Prostate gland (tissue), 2 donors: ENCODE data around the gene EGFLAM.

Source experiments
- POLR2A ChIP-seq: fragments of 450-650 bp; IDR thresholded peaks from one replicate; pipeline ENCODE4 v1.6.1; 2016; ENCODE audit warnings: antibody characterized with exemption, mild to moderate bottlenecking
- POLR2AphosphoS5 ChIP-seq: sonication (generic); formaldehyde crosslinking; IDR thresholded peaks from one replicate; pipeline ENCODE4 v1.6.1; 2017; ENCODE audit warnings: antibody characterized with exemption
- TF ChIP-seq, protein P1 (sequence below), 4 experiments: fragments of 200-600 bp in 2 of 4; fragments of 450-650 bp in 2 of 4; sonication (generic) in 2 of 4; IDR thresholded peaks; 1 replicate in 3 of 4; 2 replicates in 1 of 4; pipeline ENCODE4 v1.5.1; 2016 to 2019; ENCODE audit warnings: antibody characterized with exemption in 4 of 4, mild to moderate bottlenecking in 2 of 4, moderate library complexity in 2 of 4

DNA sequence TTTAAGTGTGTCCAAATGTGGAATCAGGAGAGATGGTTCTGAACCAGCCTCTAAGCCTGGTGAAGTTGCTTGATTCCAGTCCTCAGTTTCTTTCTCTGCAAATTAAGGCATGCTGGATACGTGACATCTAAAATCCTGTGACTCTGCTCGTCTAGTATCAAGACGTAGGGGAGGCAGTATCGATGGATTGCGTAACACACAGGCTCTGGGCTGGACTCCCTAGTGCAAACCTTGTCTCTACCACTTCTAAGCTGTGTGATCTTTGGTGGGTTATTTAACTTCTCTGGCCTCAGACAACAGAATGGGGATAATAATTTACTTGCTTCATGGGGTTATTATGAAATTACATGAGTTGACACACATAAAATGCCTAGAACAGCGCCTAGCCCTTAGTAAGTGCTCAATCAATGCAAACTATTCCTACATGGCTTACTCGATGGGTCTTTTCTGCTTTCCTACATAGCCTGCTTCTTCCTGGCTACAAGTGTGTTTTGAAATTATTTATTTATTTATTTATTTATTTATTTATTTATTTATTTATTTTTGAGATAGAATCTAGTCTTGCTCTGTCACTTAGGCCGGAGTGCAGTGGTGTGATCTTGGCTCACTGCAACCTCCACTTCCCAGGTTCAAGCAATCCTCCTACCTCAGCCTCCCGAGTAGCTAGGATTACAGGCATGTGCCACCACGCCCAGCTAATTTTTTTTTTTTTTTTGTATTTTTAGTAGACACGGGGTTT lies 102.1 kb downstream of the EGFLAM start:
- TF ChIP-seq, protein P1, sequence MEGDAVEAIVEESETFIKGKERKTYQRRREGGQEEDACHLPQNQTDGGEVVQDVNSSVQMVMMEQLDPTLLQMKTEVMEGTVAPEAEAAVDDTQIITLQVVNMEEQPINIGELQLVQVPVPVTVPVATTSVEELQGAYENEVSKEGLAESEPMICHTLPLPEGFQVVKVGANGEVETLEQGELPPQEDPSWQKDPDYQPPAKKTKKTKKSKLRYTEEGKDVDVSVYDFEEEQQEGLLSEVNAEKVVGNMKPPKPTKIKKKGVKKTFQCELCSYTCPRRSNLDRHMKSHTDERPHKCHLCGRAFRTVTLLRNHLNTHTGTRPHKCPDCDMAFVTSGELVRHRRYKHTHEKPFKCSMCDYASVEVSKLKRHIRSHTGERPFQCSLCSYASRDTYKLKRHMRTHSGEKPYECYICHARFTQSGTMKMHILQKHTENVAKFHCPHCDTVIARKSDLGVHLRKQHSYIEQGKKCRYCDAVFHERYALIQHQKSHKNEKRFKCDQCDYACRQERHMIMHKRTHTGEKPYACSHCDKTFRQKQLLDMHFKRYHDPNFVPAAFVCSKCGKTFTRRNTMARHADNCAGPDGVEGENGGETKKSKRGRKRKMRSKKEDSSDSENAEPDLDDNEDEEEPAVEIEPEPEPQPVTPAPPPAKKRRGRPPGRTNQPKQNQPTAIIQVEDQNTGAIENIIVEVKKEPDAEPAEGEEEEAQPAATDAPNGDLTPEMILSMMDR (IDR thresholded peaks at IDR 0.05): no peak
- TF ChIP-seq POLR2AphosphoS5 (no peak), POLR2A (no peak)
